Stimulated activated CD4-positive, alpha-beta T cell treated with anti-CD3 and anti-CD28 coated beads, Interleukin-15, amount 100 ng/mL, for 48 hours (primary cell): Measurements from ENCODE around the gene COL18A1.
A peak's percentile ranks its signal among the peaks of the same experiment; 100 is the strongest.

Experiments used
- DNase-seq, 2 donors: peaks; one replicate each; pipeline ENCODE4 v3.0.0-alpha.2; 2020; ENCODE audit warnings: low read depth in 2 of 2

Gene COL18A1

DNA sequence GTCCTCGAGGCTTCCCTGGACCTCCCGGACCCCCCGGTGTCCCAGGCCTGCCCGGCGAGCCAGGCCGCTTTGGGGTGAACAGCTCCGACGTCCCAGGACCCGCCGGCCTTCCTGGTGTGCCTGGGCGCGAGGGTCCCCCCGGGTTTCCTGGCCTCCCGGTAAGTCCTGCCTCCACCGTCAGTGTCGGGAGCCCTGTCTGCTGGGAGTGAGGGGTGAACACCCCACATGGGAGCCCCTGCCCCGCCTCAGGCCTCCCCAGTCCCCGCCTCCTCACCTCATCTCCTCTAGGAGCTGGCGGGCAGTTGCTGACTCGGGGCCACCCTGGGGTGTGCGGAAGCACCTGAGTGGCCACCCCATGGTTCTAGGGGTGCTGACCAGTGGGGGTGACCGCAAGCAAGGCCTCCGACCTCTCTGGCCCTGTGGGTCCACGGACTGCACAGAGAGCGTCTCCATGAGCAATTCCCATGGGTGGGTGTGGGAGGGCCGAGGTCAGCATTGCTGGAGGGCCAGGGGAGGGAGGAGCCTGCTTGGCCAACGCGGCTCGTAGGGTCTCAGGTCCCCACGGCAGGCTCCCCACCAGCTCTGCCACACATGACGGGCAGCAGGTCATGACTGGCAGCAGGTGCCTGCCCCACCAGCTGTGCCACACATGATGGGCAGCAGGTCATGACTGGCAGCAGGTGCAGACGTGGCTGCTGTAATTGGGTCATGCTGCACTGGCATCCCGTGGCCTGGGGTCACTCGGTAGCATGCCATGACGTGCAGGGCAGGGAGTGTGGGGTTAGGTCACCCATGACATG lies 75.9 kb downstream of the COL18A1 start:
- no peak for DNase-seq

DNA sequence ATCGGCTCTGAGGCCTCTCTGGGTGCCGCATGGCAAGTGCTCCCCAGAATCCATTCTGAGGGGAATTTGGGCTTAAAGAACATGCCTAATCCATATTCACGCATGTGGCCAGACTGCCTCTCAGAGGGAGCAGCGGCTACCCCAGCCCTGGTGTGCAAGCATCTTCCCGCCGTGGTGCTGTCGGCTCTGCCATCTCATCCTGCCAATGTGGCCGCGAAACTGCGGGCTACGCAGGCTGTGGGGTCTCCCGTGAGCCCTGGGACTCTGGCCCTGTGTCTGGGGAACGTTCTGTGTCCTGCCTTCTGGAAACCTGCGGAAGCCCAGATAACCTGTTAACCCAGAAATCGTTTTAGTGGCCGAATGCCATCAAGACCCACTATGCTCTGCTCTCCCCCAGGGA lies 76.6 kb downstream of the COL18A1 start:
- DNase-seq, result no peak

DNA sequence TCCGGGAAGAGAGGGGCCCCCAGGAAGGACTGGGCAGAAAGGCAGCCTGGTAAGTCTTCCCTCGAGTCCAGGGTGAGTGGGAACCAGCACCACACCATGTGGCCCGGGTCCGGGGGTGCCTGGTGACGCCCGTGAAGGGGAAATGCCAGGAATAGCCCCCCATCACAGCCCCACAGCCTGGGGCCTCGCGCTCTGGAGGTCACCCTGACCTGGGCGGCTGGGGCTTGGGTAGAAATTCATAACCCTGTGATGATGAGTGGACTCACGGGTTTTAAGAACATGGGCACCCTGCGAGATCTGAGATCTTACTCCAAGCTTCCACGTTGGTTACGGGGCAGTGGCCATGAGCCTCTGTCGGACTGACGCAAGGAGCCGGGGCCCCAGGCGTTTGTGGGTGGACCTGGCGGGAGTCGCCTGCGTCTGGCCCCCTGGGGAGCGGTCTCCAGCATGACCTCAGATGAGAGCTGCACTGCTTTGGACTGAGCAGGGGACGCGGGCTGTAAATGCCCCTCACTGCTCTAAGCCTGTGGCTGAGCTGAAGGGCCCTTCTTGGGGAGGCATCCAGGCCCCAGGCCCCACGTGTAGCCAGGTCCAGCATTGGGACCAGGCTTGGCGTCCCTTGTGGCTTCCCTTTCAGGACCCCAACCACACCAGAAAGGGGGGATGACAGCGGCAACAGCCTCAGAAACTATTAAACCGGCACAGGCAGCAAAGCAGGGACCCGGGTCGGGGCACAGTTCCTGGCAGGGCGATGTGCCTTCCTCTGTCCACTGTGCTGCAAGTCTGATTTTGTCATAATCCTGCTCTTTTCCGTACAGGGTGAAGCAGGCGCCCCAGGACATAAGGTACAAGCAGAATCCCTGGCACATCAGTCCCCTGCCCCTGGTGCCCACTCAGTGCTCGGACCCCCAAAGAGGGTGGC lies 77.3 kb downstream of the COL18A1 start:
- no peak for DNase-seq

DNA sequence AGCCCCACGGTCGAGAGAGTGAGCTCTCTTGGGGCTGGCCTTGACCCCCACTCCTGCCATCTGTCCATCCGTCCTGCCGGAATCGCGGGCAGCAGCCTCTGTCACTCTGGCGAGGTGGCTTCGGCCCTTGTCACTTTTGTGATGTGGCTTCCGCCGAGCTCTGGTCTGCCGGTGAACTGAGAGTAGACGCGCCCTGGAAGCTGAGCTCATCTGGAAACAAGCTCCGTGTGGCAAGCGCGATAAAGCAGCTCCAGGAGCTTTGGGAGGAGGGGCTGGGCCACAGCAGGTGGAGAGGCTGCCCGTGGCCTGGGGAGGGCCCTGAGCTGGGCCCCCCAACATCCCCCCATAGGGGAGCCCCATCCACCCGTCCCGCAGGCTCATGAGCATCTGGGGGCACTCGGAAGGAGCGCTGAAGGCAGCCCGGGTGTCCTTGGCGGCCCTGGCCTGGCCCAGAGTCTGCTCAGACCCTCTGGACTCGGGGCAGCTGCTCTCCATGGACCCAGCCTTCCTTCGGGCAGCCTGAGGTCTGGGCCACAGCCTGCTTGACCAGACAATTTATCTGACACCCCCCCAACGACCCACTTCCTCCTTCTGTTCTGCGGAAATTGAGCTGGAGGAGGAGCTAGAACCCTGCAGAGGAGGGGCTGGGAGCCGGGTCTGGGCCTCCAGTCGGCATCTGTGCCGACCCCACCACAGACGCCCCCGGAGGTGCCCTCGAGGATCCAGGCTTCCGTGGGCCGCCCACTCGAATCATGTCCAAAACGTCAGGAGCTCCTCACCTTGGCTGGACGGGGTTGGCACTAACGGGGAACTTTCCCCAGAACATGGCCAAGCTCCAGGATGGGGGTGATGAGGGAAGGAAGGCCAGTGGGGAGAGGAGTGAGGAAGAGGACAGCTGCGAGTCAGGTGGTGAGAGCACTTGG lies 78.2 kb downstream of the COL18A1 start:
- DNase-seq, result peak in 1 of 2 donors; percentile 27

DNA sequence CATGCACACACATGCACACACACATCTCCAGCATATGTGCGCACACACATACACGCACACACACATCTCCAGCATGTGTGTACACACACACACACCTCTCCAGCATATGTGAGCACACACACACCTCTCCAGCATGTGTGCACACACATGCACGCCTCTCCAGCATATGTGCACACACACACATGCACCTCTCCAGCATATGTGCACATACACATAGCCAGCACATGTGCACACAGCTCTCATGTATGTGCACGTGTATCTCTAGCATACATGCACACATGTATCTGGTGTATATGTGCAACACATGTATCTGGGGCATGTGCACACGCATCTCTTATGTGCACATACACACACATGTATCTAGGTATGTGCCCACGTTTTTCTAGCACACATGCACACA lies 79.4 kb downstream of the COL18A1 start:
- no peak for DNase-seq

DNA sequence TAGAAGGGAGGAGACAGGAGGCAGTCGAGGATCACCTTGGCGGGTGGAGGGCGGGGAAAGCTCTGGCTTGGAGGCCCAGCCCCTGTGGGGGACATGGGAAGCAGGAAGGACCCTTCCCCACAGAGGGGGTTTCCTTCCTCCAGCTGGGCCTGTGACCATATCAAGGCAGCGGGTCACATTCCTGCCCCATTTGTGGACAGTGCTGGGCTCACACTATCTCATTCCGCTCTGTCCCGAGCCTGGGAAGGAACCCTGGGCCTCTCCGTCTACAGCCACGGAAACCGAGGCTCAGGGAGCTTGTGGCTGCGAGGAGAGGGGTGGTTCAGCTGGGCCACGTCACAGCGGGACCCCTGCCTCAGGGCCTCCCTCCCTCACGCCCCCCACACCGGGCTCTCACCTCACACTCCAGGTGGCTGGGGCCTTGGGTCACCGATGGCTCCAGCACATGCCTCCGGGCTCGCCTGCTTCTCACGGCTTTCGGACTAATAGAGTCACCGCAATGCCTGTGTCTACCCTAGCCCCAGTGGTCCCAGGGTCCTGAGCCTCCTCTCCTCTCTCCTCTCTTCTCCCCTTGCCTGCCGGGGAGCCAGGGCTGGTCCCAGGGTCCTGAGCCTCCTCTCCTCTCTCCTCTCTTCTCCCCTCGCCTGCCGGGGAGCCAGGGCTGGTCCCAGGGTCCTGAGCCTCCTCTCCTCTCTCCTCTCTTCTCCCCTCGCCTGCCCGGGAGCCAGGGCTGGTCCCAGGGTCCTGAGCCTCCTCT lies 80.9 kb downstream of the COL18A1 start:
- DNase-seq, result no peak

DNA sequence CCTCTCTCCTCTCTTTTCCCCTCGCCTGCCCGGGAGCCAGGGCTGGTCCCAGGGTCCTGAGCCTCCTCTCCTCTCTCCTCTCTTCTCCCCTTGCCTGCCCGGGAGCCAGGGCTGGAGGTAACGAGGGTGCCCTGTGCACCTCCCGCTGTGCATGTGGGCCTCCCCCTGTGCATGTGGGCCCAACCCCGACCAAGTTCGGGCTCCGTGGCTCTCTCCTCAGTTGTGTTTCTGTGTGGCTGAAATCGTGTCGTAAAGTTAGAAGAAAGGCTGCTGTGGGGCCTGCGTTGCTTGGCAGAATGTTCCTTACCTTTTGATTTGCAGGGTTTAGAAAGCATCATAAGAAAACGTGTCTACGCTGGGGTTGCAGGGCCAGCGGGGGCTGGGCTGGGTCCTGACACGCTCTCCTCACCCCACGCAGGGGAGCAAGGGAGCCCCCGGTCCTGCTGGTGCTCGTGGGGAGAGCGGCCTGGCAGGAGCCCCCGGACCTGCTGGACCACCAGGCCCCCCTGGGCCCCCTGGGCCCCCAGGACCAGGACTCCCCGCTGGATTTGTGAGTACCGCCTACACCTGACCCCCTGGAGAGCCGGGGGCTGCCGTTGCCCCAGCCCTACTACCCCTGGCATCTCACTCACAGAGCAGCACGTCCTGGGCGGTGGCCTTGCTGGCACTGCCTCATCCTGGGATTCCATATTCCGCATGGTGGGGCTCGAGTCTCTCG lies 81.6 kb downstream of the COL18A1 start:
- DNase-seq, result no peak

DNA sequence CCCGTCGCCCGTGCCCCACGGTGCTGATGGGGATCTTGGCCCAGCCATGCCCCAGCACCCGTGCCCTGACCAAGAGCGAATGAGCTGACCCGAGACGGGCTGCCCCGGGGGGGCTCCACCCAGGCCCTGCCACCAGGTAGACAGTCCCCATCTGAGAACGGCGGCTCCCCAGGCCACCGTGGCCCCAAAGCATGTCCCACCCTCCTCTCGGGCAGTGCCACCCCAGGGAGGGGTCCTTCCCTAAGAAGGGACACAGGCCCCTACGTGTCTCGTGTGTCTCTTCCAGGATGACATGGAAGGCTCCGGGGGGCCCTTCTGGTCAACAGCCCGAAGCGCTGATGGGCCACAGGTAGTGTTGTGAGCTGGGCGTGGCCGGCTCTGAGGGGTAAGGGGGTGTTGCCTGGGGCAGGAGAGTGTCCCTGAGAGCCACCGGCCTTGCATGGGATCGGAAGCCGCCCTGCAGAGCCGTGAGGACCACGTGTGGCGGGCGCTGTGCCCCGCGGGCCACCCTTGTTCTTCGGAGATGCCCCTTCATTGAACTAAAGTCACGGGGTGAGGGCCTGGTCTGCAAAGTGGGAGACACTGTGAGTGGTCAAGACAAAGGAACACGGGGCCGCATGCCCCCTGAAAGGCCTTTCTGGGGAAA lies 82.3 kb downstream of the COL18A1 start:
- no peak for DNase-seq

DNA sequence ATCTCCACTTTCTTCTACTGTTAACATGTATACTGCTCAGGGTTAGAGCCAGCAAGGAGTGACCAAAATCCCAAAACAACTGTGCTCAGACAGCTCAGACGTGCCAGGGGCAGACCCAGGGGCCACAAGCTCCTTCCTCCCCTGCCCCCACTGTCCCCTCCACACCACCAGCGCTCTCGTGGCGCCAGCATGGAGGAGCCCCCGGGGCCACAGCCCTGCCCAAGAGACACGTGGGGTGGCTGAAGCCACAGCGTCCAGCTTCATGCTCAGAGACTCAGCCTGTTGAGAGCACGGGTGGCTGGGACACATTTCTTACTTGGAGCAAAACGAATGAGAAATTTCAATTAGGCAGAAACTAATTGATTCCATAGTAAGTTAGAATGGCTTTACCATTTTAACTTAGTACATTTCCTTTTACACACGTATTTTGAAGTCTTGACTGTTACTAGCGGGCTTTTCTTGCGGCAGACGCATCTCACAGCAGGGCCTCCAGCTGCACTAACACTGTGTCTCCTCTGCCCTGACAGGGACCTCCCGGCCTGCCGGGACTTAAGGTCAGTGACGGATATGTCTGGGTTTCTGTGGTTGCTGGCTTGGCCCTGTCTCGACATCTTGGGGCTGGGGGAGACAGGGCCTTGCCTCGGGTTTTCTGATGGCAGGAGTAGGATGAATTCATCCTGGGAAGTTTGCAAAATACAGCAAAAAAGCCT lies 83.1 kb downstream of the COL18A1 start:
- DNase-seq, result no peak

DNA sequence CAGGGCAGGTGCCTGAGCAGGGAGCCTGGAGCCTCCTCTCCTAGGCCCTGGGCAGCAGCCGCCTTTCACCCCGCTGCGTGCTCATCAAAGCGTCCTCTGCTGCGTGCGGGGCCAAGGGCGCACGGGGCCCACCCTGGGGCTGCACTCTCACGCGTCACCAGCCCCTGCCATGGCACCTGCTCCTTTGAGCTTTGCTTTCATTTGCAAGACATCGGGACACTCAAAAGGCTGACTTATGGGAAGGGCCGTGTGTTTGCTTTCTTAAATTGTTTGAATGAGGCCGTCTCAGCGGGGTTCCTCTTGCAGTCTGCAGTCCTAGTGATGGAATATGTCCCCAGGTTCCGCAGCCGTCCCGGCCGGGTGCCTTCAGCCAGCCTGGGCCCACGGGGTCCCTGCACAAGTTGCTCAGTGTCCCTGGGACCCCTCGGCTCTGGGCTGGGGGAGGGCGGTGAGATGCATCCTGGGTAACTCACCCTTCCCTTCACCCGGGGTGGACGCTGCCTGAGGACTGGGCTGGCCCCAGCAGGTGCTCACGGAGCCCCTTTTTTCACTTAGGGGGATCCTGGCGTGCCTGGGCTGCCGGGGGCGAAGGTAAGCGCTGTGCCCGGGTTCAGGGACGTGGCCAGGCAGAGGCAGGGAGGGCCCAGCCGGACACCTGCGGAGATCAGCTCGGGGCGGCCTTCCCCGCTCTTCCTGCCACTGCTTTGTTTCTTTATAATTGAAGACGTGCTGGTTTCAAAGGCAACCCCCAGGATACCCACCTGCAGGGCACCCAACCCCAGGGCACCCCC lies 84.2 kb downstream of the COL18A1 start:
- DNase-seq, result no peak

DNA sequence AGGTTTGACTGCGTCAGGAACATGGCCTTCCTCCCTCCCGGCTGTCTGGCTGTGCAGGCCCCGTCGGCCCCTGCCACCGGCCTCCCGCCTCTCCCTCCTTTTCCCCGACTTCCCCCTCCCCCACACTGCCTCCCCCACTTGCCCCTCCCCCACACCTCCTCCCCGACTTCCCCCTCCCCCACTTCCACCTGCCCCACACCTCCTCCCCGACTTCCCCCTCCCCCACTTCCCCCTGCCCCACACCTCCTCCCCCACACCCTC lies 84.7 kb downstream of the COL18A1 start:
- no peak for DNase-seq

DNA sequence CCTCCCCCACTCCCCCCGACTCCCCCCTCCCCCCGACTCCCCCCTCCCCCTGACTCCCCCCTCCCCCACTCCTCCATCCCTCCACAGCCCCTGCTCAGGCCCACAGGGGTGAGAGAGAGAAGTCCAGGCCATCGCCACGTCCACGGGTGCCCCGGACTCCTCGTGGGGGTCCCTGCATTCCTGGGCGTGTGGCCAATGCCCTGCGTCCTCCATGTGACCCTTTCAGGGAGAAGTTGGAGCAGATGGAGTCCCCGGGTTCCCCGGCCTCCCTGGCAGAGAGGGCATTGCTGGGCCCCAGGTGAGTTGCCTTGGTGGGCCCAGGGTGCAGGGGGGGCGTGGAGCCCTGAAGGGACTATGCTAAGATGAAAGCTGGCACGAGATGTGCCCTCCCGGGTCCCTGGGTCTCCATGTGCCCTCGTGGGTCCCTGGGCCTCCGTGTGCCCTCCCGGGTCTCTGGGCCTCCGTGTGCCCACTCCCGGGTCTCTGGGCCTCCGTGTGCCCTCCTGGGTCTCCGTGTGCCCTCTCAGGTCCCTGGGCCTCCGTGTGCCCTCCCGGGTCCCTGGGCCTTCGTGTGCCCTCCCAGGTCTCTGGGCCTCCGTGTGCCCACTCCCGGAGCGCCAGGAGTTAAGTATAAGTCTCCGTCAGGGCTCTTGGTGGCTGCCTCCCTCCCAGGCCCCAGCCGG lies 85.2 kb downstream of the COL18A1 start:
- no peak for DNase-seq

DNA sequence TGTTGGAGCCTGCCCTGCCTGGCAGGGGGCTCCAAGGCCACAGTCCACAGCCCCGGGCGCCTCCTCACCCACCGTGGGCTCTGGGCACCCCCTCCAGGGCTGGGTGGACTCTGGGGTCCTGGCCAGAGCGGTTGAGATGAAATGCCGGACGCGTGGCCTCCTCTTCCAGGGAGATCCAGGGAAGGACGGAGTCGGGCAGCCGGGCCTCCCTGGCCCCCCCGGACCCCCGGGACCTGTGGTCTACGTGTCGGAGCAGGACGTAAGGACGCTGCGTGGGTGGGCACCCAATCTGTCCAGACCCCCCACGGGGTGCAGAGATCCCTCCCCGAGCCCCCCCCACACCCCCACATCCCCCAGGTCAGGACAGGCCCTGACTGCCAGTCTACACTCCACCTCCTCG lies 86.1 kb downstream of the COL18A1 start:
- DNase-seq, result no peak

DNA sequence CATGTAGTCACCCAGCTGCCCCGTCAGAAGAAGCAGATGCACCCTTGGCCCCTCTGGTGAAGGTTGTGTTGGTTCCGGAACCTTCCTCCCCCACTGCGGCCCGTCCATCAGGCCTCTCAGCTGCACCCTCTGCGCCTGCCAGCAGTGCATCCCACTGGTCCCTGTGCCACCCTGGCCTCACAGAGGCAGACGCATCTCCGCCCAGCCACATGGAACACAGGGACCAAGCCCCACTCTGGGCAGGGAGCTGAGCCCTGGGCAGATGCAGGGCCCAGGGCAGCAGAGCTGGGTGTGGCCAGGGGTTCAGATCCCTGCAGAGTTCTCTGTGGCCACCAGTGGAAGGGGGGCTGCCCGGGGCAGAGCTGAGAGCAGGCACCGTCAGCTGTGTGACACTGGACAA lies 86.7 kb downstream of the COL18A1 start:
- no peak for DNase-seq

DNA sequence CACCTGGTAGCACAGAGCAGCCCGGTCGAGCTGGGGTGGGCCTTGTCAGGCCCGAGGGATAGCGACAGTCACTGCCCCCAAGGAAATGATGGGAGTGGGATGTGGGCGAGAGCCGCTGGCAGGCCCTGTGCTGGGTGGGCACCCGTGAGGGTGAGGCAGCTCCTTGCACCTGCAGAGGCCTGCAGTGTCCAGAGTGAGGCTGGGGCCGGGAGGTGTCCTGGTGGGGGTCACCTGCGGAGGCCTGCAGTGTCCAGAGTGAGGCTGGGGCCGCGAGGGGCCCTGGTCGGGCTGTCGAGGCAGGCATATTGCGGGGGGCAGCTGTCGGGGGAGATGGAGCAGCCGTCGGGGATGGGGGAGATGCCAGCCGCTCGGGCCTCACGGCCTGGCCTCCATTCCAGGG lies 87.8 kb downstream of the COL18A1 start:
- no peak for DNase-seq

DNA sequence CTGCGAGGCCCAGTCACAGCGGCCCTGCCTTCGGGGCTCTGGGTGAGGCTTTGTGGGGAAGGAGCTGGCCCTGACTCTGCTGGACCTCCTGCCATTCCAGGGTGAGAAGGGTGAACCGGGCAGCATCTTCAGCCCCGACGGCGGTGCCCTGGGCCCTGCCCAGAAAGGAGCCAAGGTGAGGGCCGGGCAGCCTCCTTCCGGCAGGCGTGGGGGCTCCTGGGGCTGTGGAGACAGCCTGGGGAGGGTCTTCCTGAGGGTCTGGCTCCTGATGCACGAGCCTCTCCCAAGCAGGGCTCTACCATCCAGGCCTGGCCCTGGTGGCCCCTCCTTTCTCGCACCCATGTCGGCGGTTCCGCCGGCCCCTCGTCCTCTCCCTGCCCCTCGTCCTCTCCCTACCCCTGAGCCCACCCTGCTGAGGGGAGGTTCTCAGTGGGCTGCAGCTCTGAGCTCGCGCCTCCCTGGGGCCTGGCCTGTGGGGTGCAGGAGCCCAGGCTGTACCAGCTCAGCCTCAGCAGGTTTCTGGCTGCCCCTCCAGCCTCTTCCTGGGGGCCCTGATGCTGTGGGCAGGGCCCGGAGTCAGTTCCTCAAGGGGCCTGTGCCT lies 88.5 kb downstream of the COL18A1 start:
- no peak for DNase-seq

DNA sequence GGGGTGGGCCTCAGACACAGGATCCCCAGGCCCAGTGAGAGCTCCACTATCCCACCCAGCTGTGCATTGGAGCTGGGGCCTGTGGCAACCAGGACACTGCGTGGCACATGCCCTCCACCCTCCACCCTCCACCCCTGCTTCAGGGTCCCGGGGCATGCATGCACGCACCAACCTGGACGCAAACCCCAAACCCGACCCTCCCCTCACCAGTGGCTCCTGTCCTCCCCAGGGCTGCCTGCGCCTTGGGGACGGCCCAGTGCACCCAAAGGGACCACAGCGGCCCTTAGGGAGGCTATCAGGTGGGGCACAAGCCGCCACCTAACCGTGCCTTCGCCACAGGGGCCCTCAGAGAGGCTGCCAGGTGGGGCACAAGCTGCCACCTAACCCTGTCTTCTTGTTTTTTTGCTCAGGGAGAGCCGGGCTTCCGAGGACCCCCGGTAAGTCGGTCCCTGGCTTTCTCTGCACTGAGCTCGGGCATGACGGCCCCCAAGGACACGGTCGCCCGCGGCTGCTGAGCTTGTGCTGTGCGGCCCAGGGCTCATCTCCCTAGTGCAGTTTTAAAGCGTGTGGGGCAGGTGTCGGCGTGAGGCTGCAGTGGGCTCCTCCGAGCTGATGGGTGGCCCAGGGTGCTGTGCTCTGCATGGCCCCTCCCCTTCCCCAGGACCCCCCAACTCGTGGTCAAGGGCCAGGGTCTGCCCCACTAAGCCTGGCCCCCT lies 89.3 kb downstream of the COL18A1 start:
- DNase-seq, result no peak
